CD14-positive monocyte (primary cell): Measurements from ENCODE around the gene EPS8L3. TPM values are rescaled to one million over a fixed set of nuclear protein-coding genes. Genes with fewer than 3 reads are reported as not detected.

Experiments
- DNase-seq, 3 donors: peaks; one replicate each; pipeline ENCODE4 v3.0.0-alpha.2; 2011 to 2022
- H2AFZ ChIP-seq: 2 replicates; pipeline ENCODE4 v1.6.0; 2012; ENCODE audit warnings: mild to moderate bottlenecking, low read depth, low read length, inconsistent platforms; ENCODE audit not compliant: insufficient read depth, poor library complexity, severe bottlenecking
- H3K27ac ChIP-seq, 2 donors: 1 replicate in 1 of 2; 2 replicates in 1 of 2; pipeline ENCODE4 v1.5.1; 2012 to 2013; ENCODE audit warnings: low read length in 2 of 2, control low read depth in 1 of 2, inconsistent platforms in 1 of 2, low read depth in 1 of 2, mild to moderate bottlenecking in 1 of 2
- H3K27me3 ChIP-seq, 2 donors: one replicate each; pipeline versions ENCODE4 v1.6.0 to v1.6.1; 2011 to 2013; ENCODE audit warnings: low read length in 2 of 2; ENCODE audit not compliant: control insufficient read depth in 2 of 2, insufficient read depth in 2 of 2
- H3K36me3 ChIP-seq, 2 donors: replicated peaks in 1 of 2; 1 replicate in 1 of 2; 2 replicates in 1 of 2; pipeline versions ENCODE4 v1.5.1 to v1.6.1; 2012 to 2013; ENCODE audit warnings: low read length in 2 of 2, control low read depth in 1 of 2, inconsistent platforms in 1 of 2, mild to moderate bottlenecking in 1 of 2; ENCODE audit not compliant: insufficient read depth in 2 of 2, control insufficient read depth in 1 of 2
- H3K4me1 ChIP-seq, 2 donors: 1 replicate in 1 of 2; 2 replicates in 1 of 2; pipeline versions ENCODE4 v1.5.1 to v1.6.1; 2012 to 2013; ENCODE audit warnings: low read length in 2 of 2, control low read depth in 1 of 2, inconsistent platforms in 1 of 2, mild to moderate bottlenecking in 1 of 2, moderate library complexity in 1 of 2; ENCODE audit not compliant: insufficient read depth in 2 of 2, control insufficient read depth in 1 of 2
- H3K4me2 ChIP-seq: replicated peaks from 2 replicates; pipeline ENCODE3; 2012; ENCODE audit warnings: low read length, moderate library complexity, mild to moderate bottlenecking; ENCODE audit not compliant: poor library complexity, severe bottlenecking; ENCODE audit errors: extremely low read depth
- H3K4me3 ChIP-seq, 3 experiments: fragments of 200-600 bp in 1 of 3; sonication (generic) in 1 of 3; replicated peaks in 1 of 3; 1 replicate in 2 of 3; 2 replicates in 1 of 3; pipeline ENCODE4 v1.5.1; 2011 to 2013; ENCODE audit warnings: low read length in 3 of 3, mild to moderate bottlenecking in 3 of 3, control low read depth in 2 of 3, low read depth in 2 of 3, inconsistent platforms in 1 of 3, moderate library complexity in 1 of 3
- H3K79me2 ChIP-seq: 2 replicates; pipeline ENCODE4 v1.6.0; 2012; ENCODE audit warnings: mild to moderate bottlenecking, control low read depth, inconsistent platforms, low read length, moderate library complexity; ENCODE audit not compliant: insufficient read depth
- H3K9ac ChIP-seq: 2 replicates; pipeline ENCODE4 v1.6.0; 2017; ENCODE audit warnings: low read length, mild to moderate bottlenecking; ENCODE audit not compliant: insufficient read depth, poor library complexity, severe bottlenecking
- H3K9me3 ChIP-seq, 2 donors: replicated peaks in 1 of 2; 1 replicate in 1 of 2; 2 replicates in 1 of 2; pipeline versions ENCODE4 v1.5.1 to v1.6.1; 2012 to 2013; ENCODE audit warnings: low read length in 2 of 2, control low read depth in 1 of 2; ENCODE audit not compliant: control insufficient read depth in 1 of 2, insufficient read depth in 1 of 2
- H4K20me1 ChIP-seq: 2 replicates; pipeline ENCODE4 v1.6.0; 2012; ENCODE audit warnings: mild to moderate bottlenecking, low read length, control low read depth, moderate library complexity; ENCODE audit not compliant: insufficient read depth
- H3K27ac Mint-ChIP-seq, 7 donors: one replicate each; pipeline ENCODE4 v1.8.0; 2020; ENCODE audit warnings: mild to moderate bottlenecking in 7 of 7, mixed read lengths in 7 of 7, moderate library complexity in 6 of 7, inconsistent platforms in 2 of 7
- H3K27me3 Mint-ChIP-seq, 3 donors: one replicate each; pipeline ENCODE4 v1.8.0; 2021 to 2022; ENCODE audit warnings: low read depth in 3 of 3, mild to moderate bottlenecking in 3 of 3, mixed read lengths in 3 of 3, moderate library complexity in 3 of 3, inconsistent platforms in 1 of 3
- H3K36me3 Mint-ChIP-seq, 2 donors: one replicate each; pipeline ENCODE4 v1.8.0; 2020; ENCODE audit warnings: mixed read lengths in 2 of 2, inconsistent platforms in 1 of 2, mild to moderate bottlenecking in 1 of 2
- H3K4me1 Mint-ChIP-seq: one replicate; pipeline ENCODE4 v1.8.0; 2020; ENCODE audit warnings: mild to moderate bottlenecking, mixed read lengths
- H3K4me3 Mint-ChIP-seq, 2 donors: one replicate each; pipeline ENCODE4 v1.8.0; 2020; ENCODE audit warnings: mild to moderate bottlenecking in 2 of 2, mixed read lengths in 2 of 2, moderate library complexity in 1 of 2
- H3K9me3 Mint-ChIP-seq, 7 donors: one replicate each; pipeline ENCODE4 v1.8.0; 2020 to 2022; ENCODE audit warnings: mixed read lengths in 7 of 7, mild to moderate bottlenecking in 6 of 7, moderate library complexity in 6 of 7, inconsistent platforms in 2 of 7
- WGBS: methylation state at CpG from one replicate; pipeline ENCODE4 v1.1.5; 2013; ENCODE audit warnings: missing lambda C conversion rate; ENCODE audit not compliant: insufficient coverage; 5-methylcytosine and 5-hydroxymethylcytosine counted together
- intact Hi-C, 2 donors: fragments of 100-400 bp; cut with micrococcal nuclease; formaldehyde crosslinking; loops; one replicate each; pipeline versions ENCODE4 v1.15.0 to v1.15.1; 2023
- polyA plus RNA-seq, 3 donors: library from polyadenylated mRNA; depleted of rRNA in 1 of 3; unstranded in 2 of 3; stranded (reverse) in 1 of 3; fragments of 300-500 nt in 2 of 3; fragments of >200 nt in 1 of 3; fragmentation: Illumina TruSeq in 2 of 3; gene quantifications; 1 replicate in 2 of 3; 2 replicates in 1 of 3; pipeline ENCODE4 v1.2.3, GENCODE V29; 2012 to 2021
- TF ChIP-seq, protein P1 (sequence below): fragments of 200-600 bp; IDR thresholded peaks from one replicate; pipeline ENCODE4 v1.8.0; 2022; ENCODE audit warnings: antibody characterized with exemption, mild to moderate bottlenecking

The EPS8L3 gene
- polyA plus RNA-seq, 3 donors = not detected

DNA sequence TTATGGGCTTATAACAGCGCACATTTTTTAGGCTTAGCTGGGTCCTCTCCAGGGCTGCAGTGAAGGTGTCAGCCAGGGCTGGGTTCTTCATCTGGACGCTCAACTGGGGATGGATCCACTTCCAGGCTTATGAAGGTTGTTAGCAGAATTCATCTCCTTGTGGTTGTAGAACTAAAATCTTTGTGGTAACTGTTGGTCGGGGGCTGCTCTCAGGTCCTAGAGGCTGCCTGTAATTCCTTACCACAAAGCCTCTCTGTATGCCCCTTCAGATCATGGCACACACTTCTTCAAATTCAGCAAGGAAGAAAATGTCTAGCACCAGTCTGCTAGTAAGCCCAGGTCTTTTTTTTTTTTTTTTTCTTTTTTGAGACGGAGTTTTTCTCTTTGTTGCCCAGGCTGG, 40.9 kb upstream of the EPS8L3 start:
- H3K4me3 Mint-ChIP-seq = no peak overlapping the region

DNA sequence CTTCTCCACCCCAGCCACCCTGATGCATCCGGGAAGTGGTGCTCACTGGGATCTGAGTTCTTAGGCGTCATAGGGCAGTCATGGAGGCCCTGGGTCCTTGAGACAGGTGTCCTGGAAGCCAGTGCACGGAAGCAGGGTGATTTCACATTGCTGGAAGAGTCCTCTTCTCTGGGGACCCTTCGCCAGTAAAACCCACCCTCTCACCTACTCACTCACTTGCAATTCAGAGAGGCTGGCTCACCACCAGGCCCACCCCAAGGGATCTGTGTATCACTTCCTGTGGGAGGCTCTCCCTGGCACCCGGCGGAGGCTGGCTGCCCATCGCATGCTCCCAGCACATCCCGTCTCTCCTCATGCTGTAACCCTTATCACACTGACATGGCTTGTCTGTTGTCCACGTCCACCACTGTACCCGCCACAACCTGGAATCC, 40.2 kb upstream of the EPS8L3 start:
- peaks cover 16% of the 10 kb centered on the region for H3K4me1 Mint-ChIP-seq
- intact Hi-C loops = no loop called here
- WGBS = 60% methylated on average over 5 of the region's 10 CpGs
- no peaks in the 10 kb centered on the region for H3K27me3 ChIP-seq
- no peak for DNase-seq
- H3K9me3 ChIP-seq = no peaks in the 10 kb centered on the region
- no peak overlapping the region for H3K9ac ChIP-seq
- TF ChIP-seq, protein P1, sequence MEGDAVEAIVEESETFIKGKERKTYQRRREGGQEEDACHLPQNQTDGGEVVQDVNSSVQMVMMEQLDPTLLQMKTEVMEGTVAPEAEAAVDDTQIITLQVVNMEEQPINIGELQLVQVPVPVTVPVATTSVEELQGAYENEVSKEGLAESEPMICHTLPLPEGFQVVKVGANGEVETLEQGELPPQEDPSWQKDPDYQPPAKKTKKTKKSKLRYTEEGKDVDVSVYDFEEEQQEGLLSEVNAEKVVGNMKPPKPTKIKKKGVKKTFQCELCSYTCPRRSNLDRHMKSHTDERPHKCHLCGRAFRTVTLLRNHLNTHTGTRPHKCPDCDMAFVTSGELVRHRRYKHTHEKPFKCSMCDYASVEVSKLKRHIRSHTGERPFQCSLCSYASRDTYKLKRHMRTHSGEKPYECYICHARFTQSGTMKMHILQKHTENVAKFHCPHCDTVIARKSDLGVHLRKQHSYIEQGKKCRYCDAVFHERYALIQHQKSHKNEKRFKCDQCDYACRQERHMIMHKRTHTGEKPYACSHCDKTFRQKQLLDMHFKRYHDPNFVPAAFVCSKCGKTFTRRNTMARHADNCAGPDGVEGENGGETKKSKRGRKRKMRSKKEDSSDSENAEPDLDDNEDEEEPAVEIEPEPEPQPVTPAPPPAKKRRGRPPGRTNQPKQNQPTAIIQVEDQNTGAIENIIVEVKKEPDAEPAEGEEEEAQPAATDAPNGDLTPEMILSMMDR = no peak
- H3K27ac Mint-ChIP-seq = no peak overlapping the region
- H3K36me3 Mint-ChIP-seq = no peaks in the 10 kb centered on the region
- no peak overlapping the region for H3K4me2 ChIP-seq
- H3K79me2 ChIP-seq = no peaks in the 10 kb centered on the region
- peaks cover 2 to 4% (median 2%) of the 10 kb centered on the region in 3 donors for H3K27me3 Mint-ChIP-seq
- H3K9me3 Mint-ChIP-seq = peaks cover 0 to 2% (median 0%) of the 10 kb centered on the region in 7 donors
- no peaks in the 10 kb centered on the region for H3K36me3 ChIP-seq
- H3K4me3 ChIP-seq = no peak overlapping the region
- no peaks in the 10 kb centered on the region for H4K20me1 ChIP-seq
- H3K4me3 Mint-ChIP-seq = no peak overlapping the region
- H2AFZ ChIP-seq = no peak overlapping the region
- H3K4me1 ChIP-seq = peaks cover 5 to 6% of the 10 kb centered on the region in 2 donors
- H3K27ac ChIP-seq = no peak overlapping the region

More for the DNA sequence above, 40.9 kb upstream of the EPS8L3 start:
- Histone ChIP-seq H2AFZ (no peak overlapping the region), H3K4me3 (no peak overlapping the region), H3K79me2 (no peaks in the 10 kb centered on the region), H3K27me3 (no peaks in the 10 kb centered on the region), H3K9ac (no peak overlapping the region), H3K36me3 (no peaks in the 10 kb centered on the region), H3K27ac (no peak overlapping the region), H4K20me1 (no peaks in the 10 kb centered on the region), H3K4me2 (no peak overlapping the region), H3K9me3 (no peaks in the 10 kb centered on the region), H3K4me1 (peaks cover 5 to 6% of the 10 kb centered on the region in 2 donors)
- TF ChIP-seq, protein P1 = no peak
- Mint-ChIP-seq H3K27me3 (peaks cover 2 to 4% (median 2%) of the 10 kb centered on the region in 3 donors), H3K27ac (no peak overlapping the region), H3K9me3 (peaks cover 0 to 2% (median 0%) of the 10 kb centered on the region in 7 donors), H3K4me1 (peaks cover 16% of the 10 kb centered on the region), H3K36me3 (no peaks in the 10 kb centered on the region)
- DNase-seq = no peak
- 88% methylated on average over 1 of the region's 4 CpGs for WGBS
- intact Hi-C loops = loop anchor here in 1 of 2 donors (5.0 kb wide), 1 partner anchor 43 kb away; no protein-coding TSS in a partner anchor
